LHCN-M2 (cell line): ENCODE measurements around the gene DGCR2. TPM values are rescaled to one million over a fixed set of nuclear protein-coding genes. Genes with fewer than 3 reads are reported as not detected.

Experiments
- total RNA-seq: library from RNA; depleted of rRNA; stranded (reverse); fragments of >200 nt; gene quantifications from 2 replicates; pipeline ENCODE4 v1.2.3, GENCODE V29; 2014; rRNA removed

The DGCR2 gene
- total RNA-seq, 1 experiment from 2014 or later: 35.0 TPM

Other genes with a start within 250 kb of the DGCR2 start
- gene DGCR6, start 216.1 kb downstream of the DGCR2 start, total RNA-seq: 0.23 and 2.1 TPM in 2 replicates
- not detected in 2 replicates for gene PRODH, start 186.1 kb downstream of the DGCR2 start, total RNA-seq
- not detected in 2 replicates for gene TSSK2, start 8.9 kb upstream of the DGCR2 start, total RNA-seq
- 19.1 and 25.4 TPM in 2 replicates for gene ESS2, start 22.2 kb upstream of the DGCR2 start, total RNA-seq
- gene GSC2, start 27.9 kb upstream of the DGCR2 start, total RNA-seq: not detected in 2 replicates
- gene SLC25A1, start 56.3 kb upstream of the DGCR2 start, total RNA-seq: 101 and 133 TPM in 2 replicates
- gene CLTCL1, start 169.3 kb upstream of the DGCR2 start, total RNA-seq: 14.4 and 17.7 TPM in 2 replicates